IPS-18c (cell line): Measurements from ENCODE around the gene TMEM107.

Experiments
- H3K4me3 ChIP-seq: 2 replicates; pipeline ENCODE4 v1.7.0; 2013; ENCODE audit warnings: low read depth, mild to moderate bottlenecking, low read length, moderate library complexity; ENCODE audit not compliant: insufficient read depth
- H3K9me3 ChIP-seq: one replicate; pipeline ENCODE4 v1.6.1; 2013; ENCODE audit warnings: mild to moderate bottlenecking, low read length, moderate library complexity; ENCODE audit not compliant: control insufficient read depth, insufficient read depth

The TMEM107 gene

DNA sequence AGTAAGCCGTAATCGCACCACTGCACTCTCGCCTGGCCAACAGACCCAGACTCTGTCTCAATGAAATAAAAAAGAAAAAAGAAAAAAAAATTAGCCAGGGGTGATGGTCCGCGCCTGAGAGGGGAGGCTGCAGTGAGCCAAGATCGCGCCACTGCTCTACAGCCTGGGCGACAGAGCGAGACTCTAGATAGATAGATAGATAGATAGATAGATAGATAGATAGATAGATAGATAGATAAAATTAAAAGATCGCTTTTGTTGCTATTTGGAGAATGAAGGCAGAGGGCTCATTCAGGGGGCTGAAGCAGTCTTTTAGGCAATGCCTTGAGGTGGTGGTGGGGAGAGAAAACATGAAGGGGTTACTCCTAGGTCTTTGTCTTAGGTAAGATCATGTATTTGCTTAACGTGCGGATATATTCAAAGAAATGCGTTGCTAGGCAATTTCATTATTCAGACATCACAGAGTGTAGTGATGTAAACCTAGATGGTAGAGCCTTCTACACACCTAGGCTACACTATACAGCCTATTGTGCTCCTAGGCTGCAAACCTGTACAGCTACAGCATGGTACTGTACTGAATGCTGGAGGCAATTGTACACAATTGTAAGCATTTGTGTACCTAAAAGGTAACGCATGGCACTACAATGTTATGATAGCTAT, 47.9 kb downstream of the TMEM107 start:
- Histone ChIP-seq H3K9me3 (no peaks in the 10 kb centered on the region), H3K4me3 (no peak overlapping the region)

DNA sequence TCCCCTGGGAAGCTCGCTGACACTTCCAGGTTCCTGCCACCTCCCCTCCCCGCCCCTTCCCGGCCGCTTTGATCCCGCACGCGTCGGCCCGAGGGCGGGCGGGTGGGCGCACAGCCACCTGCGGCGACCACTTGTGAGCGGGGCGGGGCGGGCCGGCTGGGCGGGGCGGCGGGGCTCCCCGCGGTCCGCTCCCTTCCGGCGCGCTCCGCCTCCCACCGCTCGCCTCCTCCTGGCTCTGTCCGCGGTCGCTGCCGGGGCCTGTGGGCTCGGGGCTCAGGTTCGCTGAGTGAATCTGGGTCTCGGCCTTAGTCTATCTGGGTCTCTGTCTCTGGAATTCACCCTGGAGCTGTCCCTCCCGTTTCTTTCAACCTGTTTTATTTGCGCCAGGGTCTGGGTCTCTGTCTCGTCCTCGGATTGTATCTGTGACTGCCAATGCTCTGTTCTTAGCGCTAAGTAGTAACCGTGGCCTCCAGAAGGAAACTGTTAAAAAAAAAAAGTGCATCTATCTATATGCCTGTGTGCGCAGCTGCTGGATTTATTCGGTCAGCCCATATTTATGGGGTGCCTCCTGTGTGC, 49.6 kb downstream of the TMEM107 start:
- no peaks in the 10 kb centered on the region for H3K9me3 ChIP-seq
- H3K4me3 ChIP-seq, result peak overlapping the region; percentile 48

DNA sequence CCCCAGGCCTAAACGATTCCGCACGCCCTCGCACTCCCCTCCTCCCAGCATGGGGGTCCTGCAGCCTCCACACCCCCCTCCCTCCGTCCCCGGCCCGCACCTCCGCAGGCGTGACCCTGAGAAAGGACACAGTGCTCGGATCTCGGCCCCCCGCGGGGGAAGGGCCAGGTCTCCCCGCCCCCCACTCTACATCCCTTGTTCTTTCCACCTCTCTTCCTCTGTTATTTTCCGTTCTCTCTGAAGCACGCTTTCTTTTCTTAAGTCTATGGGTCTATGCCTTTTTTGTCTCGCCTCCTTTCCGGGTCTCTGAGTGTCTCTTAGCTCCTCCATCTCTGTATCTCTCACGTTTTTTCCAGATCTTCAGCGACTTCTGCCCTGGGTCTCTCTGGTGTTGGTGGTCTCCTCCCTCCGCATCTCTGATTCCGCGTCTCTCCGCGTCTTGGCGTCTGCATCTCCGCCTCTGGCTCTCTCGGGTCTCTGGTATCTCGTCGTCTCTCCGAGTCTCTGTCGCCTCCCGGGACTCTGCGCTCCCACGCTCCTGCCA, 50.2 kb downstream of the TMEM107 start:
- peak overlapping the region; percentile 48 for H3K4me3 ChIP-seq
- no peaks in the 10 kb centered on the region for H3K9me3 ChIP-seq

- peak overlapping the region; percentile 82 for H3K4me3 ChIP-seq
- H3K9me3 ChIP-seq, result no peaks in the 10 kb centered on the region
Observed at GRCh38 chr17:8125154-8125946, 50.8 kb downstream of the TMEM107 start.

- Histone ChIP-seq H3K4me3 (peak overlapping the region; percentile 82), H3K9me3 (no peaks in the 10 kb centered on the region)
Observed at GRCh38 chr17:8124350-8125153, 51.6 kb downstream of the TMEM107 start.

- Histone ChIP-seq H3K9me3 (no peaks in the 10 kb centered on the region), H3K4me3 (peak within 1 kb of the TSS; percentile 82)
Observed at GRCh38 chr17:8123695-8124349, 52.4 kb downstream of the TMEM107 start, which contains the start of gene HES7. Gene HES7, minus strand, starts transcription at chr17:8124106. Its CDS starts 22 bp downstream, at chr17:8124084.

GRCh38 chr17:8122924-8123694, 53.1 kb downstream of the TMEM107 start:
- no peaks in the 10 kb centered on the region for H3K9me3 ChIP-seq

More at GRCh38 chr17:8122924-8123694, 53.1 kb downstream of the TMEM107 start:
- peak overlapping the region; percentile 82 for H3K4me3 ChIP-seq
